NCI-H1436 treated with DMSO at 0.1 percent for 48 hours (cell line): ENCODE data around the gene UBE2Z.
"Not testable (repeated sequence)": the region's sequence is repeated elsewhere in the genome, so short reads cannot be mapped to it uniquely, and the experiment has no call there.

ENCODE experiments used
- DNase-seq: peaks from one replicate; lab custom pipeline; 2025; lab: John Stamatoyannopoulos, UW

UBE2Z gene

DNA sequence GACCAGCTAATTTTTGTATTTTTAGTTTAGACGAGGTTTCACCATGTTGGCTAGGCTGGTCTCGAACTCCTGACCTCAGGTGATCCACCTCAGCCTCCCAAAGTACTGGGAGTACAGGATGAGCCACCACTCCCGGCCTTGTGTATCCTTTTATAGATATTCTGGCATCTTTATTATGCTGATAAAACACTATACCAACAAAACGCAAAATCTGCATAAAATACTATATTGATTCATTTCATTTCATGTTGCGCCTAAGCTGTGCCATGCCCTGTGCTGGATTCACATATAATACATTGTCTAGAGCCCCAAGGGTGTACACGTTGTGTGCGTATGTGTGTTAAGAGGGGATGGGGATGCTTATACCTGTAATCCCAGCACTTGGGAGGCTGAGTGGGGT lies 3.8 kb upstream of the UBE2Z start:
- no peak for DNase-seq

DNA sequence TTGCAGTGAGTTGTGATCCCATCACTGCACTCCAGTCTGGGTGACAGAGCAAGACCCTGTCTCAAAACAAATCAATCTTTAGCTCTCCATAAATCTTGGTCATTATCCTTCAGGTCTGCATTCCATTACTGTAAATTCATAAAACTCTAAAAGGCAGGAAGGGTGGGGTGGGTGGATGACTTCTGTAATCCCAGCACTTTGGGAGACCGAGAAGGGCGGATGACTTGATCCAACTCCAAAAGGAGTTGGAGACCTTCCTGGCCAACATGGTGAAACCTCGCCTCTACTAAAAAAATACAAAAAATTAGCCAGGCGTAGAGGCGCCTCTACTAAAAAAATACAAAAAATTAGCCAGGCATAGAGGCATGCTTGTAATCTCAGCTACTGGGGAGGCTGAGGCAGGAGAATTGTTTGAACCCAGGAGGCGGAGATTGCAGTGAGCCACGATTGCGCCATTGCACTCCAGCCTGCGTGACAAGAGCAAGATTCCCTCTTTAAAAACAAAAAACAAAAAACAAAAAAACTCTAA lies 2.2 kb upstream of the UBE2Z start:
- no peak for DNase-seq

DNA sequence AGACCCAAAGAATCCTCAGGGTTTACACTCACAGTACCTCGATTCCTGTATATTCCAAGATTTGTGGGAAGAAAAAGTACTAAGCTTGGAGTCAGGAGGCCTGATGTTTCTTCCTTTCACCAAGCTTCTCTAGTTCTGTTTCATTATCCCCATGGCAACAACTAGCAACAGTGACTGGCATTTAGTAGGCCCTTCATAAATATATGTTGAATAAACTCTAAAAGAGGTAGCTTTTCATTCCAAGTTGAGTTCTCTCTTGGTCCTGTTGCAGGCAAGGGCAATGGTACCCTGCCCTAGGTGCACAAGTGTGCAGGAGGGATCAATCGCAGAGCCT lies 527 bp upstream of the UBE2Z start:
- DNase-seq = no peak

DNA sequence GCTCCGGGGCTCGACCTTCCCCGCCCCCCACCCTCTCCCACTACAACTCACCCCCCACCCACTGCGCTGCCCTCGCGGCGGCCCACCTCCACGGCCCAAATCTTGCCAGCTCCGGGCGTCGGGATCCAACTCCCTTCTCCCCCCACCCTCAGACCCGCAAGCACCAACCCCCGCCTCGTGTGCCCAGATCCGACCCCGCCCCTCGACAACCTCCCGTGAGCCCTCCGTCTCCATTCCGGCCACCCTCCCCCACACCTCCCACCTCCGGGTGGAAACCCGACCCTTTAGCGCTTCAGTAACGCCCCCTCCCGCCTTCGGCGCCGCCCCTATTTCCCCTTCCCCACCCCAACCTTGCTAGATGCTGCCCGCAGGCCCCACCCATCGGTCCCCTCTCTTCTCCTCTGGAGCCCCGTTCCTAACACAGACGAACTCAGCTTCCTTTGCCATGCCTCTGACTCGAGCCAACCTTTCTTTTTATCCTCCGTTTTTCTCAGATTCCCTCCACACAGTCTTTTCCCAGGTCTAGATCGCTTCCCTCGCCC lies 717 bp downstream of the UBE2Z start:
- DNase-seq = peak; percentile 50

DNA sequence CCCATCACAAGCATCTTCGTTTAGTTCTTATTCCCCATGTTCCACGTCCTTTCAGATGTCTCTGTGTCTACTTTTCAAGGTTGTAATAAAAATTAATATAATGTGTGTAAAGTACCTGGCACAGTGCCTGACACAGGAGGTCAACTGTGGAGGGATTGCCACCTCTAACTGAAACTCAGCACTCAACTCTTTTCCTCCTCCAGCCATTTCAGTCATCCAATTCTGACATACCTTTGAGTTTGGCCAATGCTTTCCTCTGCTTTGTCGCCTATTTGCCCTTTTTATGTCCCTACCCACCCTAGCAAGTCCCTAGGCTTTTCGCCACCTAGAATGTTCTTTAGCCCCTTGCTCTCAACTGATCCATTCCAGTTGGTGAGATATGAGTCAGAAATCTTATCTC lies 1.6 kb downstream of the UBE2Z start:
- DNase-seq = no peak

DNA sequence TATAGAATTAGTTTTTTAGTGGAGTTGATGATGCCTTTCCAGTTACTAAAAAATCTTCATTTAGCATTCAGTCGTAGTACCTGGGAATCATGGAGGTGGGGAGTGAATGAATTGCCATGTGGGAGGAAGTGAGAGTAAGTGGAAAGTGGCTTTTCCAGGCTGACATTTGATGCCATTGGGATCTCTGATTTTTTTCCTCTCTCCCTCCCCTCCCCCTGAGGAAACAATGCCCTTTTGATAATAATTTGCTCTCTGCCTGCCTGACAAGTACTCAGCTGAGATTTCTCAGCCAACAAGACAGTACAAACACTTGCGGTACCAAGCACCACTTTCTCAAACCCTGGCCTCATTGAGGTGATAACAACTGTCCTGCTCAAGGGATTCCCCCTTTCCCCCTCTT lies 2.2 kb downstream of the UBE2Z start:
- no peak for DNase-seq

DNA sequence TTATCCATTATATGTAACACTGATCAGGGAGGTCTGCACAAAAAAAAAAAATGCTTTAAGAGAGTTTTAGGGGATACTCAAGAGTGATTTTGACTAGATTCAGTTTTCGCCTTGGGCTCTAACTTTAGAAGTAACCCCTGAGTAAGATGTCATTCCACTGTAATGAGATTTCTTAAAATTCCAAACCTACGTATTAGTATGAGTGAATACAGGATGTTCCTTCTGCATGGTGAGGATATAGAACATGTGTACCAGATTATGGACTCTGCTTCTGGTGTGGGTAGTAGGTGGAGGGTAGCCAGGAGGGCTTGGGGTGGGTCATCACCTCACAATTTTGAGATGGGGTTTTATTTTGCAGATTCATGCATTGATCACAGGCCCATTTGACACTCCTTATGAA lies 4.3 kb downstream of the UBE2Z start:
- no peak for DNase-seq

DNA sequence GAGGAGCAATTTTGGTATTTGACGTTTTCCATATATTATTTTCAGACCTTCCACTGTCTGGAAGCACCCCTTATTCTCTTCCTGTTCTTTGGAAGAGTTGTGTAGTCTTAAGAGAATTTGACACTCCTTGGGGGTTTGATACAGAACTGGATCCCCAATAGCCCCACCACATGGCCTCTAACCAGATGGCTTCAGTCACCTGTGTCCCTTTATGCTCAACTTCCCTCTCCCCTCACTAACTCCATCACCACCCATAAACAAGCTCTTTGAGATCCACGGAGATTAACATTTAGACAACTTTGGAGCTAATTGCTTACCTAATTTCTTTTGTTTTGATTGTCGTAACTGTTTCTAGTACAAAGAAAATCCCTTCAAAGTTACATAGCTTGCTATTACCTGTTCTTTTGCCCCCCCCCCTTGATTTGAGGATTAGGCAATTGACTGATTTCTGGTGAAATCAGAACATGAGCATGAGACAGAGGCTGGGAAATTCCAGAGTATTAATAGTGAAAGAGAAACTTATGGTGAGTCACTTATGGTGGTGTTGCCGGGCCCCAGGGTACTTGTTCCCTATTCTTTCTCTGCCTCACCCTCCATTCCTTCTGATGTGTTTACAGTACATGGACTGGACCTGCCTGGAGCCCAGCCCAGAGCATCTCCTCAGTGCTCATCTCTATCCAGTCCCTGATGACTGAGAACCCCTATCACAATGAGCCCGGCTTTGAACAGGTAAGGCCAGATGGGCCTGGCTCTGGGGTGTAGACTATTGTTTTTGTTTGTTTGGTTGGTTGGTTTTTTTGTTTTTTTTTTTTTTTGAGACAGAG lies 7.5 kb downstream of the UBE2Z start:
- no peak for DNase-seq

DNA sequence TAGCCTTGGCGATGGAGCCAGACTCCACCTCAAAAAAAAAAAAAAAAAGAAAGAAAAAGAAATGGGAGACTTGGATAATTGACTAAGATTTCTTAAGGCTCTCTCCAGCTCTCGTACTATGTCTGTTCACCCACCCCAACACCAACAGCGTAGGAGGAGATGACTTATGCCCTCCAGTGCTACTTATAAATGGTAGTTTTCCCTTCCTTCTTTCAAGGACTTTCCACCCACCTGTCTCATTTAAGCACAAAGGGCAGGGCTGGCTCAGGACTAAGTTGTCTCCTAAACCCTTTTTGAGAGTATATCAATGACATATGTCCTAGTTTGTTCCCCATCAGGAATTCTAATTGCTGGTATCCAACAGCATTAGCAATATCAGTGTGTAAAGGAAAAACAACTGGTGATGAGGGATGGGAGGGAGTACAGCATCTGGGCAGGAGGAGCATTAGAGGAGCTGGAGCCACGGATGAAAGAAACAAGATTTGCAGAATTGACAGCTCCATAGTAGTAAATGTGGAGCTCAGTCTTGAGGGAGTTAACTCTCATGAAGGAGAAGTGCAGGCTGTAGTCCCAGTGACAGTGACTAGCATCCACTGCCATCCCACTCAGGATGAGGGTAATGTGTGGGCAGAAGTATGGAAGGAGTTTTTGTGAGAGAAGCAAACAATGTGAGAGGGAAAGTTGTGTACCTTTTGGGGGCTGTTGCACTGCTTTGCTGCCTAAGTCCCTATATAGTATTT lies 17.2 kb downstream of the UBE2Z start:
- DNase-seq = no peak

DNA sequence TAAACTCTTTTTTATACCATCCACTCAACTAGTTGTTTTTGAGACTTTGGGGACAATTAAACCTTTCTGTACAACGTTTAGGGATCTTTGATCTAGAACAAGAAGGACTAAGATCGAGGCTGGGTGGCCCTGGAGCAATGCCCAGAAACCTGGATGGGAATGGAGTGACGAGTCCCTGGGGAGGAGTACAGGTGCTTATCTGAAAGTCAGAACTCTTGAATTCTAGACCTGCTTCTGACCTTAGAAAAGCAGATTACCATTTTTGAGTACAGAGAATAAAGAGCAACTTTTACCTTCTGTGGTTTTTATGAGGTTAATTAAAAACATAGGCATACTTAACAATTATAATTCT lies 17.8 kb downstream of the UBE2Z start:
- no peak for DNase-seq

DNA sequence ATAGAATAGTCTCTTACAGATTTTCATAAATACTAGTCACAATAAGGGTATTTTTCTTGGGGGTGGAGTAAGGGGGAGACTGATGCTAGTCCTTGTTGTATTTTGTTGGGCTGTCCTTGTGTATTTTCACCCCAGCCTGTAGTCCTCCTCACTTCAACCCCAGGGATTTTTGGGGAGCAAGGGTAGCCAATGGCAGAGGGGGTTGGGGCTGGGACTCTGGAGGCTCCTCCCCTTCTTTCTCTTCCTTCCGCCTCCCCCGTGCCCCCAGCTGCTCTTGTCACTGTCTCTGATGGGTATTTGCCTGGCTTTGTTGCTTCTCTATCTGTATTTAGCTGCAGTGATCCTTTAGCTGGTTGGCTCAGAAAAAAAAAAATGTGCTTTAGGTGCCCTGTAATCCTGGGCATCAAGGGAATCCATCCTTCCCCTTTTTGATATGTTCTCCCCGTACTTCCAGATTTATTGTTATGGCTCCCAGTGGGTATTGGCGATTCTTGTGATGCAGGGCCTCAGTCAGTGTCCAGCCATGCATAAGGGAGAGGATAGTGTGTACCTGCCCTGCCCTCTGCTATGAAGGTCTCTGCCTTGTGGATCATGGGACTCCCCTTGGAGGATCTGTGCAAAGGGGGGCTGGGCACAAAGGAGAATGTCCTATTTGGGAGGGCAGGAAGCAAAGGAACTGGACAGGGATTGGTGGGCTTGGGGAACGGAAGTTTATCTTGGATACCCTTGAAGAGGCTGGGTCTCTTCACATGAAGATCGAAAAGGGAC lies 20.0 kb downstream of the UBE2Z start:
- no peak for DNase-seq

DNA sequence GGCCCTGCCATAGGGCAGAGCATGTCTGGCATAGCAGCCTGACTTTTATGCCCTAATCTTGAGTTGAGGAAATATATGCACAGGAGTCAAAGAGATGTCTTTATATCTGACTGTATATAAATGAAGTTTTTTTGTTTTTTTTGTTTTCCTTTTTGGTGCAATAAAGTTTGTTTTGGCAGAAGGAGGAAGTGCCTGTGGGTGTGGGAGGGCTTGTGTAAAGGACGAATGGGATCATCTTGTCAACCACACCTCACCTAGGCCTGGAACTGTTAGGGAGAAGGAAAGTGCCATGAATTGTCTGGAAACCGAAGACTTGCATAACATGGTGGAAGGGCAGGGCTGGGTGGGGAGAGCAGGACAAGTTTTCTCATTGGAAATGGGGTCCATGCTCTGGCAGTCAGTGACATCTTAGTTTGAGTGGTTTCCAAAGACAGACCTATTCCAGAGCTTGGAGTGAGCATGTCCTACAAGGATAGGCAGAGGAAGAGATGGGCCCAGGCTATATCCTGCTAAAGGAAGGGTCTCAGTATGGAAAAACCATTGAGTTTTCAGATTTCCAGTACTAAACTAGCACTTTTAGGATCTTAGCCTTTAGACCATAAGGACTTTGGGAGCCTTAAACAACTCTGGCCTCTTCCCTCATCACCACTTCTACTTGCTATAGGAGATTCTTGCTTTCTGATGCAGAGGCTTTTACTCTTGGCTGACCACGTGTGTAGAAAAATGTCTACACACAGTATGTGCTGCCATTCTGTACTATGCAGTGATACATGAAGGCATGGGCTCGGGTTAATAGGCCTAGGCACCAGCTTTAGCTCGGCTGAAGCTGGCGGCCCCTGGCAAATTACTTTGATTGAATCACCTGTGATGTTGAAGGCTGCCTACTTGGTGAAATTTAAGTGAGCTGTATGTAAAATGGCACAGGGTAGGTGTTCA lies 20.9 kb downstream of the UBE2Z start:
- no peak for DNase-seq

DNA sequence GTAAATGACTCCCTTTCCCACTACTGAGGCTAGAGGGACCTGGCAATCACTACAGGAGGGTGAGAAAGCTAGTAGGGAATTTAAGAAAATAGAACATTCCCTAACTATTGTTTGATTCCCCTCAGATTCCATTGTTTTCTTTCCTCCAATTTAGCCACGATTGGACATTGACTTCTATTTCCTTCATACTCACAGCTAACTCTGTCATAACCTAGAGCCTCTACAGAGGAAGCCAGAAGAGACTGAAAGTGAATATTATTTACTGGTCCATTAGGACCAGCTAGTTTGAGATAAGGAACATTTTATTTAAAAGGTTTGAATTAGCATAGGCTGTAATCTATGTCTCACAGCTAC lies 21.6 kb downstream of the UBE2Z start:
- no peak for DNase-seq

DNA sequence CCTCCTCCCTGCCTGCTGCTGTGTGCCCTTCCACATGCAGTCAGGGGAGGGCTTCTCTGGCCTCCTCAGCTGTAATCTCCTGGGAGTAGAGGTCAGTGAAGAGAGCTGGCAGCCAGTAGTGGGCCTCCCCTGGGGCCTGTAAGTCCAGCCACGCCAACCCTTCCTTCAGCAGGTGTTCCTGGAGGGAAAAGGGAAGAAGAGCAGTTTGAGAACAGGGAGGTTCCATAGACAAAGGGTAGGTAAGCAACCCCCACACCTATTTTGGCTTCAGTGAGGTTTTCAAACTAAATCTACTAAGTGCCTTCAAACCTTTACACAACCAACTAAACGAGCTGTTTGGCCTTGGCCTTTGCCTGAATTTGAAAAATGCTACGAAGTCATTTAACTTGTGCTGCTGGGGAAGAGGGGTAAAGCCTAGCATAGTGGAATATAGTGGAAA lies 22.2 kb downstream of the UBE2Z start:
- DNase-seq = no peak

DNA sequence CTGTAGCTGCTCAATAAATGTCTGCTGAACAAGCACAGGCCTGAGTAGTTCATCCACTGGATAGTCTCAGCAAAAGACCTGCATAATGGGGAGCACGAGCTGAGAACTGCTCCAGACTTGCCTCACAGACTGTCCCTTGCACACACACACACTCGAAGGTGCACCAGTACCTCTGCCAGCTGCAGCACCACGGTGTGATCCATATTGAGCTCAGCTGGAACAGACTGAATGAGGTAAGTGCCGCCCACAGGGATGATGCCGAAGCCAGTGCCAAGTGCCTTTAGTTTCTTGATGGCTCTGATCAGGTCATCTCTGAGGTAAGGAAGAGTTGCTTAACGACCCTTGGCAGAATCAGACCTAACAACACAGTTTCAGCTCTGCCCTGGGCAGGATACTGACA lies 24.8 kb downstream of the UBE2Z start:
- no peak for DNase-seq

DNA sequence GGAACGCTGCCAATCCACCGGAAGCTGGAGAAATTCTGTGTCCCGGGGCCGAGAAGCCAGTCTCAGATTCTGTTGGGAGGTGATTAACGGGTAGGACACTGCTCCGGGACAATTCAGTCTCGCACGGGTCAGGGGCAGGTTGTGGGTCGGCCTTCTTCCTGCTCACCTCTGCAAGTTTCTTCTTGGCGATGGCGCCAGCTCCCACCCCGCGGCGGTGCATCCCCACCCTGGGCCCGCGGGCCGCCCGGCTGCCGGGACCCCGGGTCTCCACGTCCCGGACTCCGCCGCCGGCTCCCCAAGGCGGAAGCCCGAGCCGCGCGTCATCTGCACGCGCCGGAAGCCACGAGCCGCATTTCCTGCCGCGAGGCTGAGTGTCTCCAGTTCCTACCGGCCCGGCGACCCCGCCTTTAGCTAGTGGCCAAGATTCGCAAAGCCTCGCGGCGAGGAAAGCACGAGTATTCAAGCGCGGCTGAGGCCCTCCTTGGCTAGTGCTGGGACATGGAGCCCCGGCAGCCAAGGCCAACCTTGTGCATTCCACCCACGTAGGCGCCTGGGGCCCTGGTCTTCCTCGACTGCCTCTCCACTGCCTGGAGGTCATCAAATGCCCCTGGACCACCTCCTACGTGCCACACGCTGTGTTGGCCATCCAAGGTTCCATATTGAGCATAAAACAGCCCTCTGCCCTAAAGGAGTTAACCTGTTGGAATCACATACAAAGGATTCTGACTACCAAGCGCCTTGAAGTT lies 36.5 kb downstream of the UBE2Z start, which contains the start of gene SNF8:
Gene SNF8 (minus strand): TSS at position 328 of the 746 bp plus-strand sequence. CDS start 108 bp downstream, at position 220.
- DNase-seq = peak; percentile 22

DNA sequence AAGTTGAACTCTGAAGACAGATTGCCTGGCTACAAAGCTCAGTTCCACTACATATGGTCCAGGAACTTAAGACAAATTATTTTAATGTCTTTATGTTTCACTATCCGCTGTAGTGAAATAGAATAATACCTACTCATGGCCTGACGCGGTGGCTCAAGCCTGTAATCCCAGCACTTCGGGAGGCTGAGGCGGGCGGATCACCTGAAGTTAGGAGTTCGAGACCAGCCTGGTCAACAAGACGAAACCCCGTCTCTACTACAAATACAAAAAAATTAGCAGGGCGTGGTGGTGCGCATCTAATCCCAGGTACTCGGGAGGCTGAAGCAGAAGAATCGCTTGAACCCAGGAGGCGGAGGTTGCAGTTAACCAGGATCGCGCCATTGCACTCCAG lies 37.0 kb downstream of the UBE2Z start:
- not testable (repeated sequence) for DNase-seq

DNA sequence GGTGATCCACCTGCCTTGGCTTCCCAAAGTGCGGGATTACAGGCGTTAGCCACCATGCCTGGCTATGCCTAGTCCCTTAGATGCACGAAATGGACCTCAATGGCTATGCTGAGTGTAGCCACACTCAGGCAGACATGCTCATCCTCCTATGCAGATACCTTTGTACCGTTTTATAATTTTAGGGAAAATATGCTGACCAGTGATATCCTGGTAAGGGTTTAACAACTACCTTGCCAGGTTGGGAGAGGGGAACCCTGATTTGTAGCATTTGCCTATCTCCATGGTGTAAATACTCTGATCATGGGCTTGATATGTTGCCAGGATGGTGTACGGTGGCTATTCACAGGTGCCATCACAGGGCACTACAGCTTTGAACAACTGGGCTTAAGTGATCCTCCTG lies 43.4 kb downstream of the UBE2Z start:
- DNase-seq = no peak

DNA sequence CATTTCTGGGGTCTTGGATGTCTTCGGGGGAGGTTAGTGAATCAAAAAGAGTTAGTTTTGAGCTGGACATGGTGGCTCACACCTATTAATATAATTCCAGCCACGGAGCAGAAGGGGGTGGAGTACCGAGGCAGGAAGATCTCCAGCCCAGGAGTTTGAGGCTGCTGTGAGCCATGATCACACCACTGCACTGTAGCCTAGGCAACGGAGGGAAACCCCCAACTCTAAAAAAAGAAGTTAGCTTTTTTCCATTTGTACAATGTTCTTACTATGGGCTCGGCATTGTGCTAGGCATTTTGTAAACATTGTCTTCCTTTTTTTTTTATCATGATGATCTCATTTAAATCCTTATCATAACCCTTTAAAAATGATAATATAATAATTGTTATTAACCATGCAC lies 44.7 kb downstream of the UBE2Z start:
- DNase-seq = no peak

DNA sequence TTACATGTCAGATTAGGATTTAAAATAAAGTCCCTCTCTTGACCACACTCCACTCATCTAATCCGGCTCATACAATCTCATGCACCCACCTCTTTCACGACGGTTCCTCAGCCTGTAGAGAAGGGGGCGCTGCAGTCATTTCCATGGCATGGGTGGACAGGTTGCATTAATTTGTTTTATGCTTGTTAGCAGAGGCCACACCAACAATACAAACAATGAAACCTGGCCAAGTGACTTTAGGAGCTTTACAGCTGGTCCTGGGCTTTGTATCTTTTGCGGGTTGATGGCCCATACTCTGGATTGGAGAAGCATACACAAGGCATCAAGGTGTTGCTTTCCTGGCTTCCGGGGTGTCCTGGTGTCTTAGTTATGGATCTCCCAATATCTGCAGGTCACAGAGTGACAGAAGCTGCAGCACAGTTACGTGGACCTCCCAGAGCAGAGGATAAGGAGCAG lies 46.1 kb downstream of the UBE2Z start:
- DNase-seq = no peak
